ENCODE results near the gene ANKDD1A. TPM values are rescaled to one million over a fixed set of nuclear protein-coding genes. Genes with fewer than 3 reads are reported as not detected.

Gene ANKDD1A
- total RNA-seq, 4 donors from 2014 or later, result 1.3 to 2.8 (median 1.7) TPM

GRCh38 chr15:65006876-65007275 lies 95.2 kb downstream of the ANKDD1A start:
- intact Hi-C loops (cut with DNase I; ENCODE audit: low total_unique reads), result no loop called here
- H3K4me3 ChIP-seq (ENCODE audit: low read depth, poor library complexity, severe bottlenecking), result no peak overlapping the region
- TF ChIP-seq POLR2A (IDR thresholded peaks at IDR 0.05) (no peak), CTCF (IDR thresholded peaks at IDR 0.05) (no peak)
- peak in 1 of 2 donors; percentile 15 for DNase-seq (ENCODE audit: low spot score in 2 of 2)
- WGBS, 2 donors, result 64 to 72% methylated on average over 3 of the region's 3 CpGs

Other genes with a start within 250 kb of the ANKDD1A start
- gene RBPMS2, start 136.3 kb upstream of the ANKDD1A start, total RNA-seq, result 1 to 10 TPM in 2 of 4 donors, under 1 TPM in 1, not detected in 1; 0.15 to 1.8 (median 1.1) TPM
- 1 to 10 TPM in 3 of 4 donors, under 1 TPM in 1; 0.25 to 2.5 (median 1.7) TPM for gene PIF1, start 86.3 kb upstream of the ANKDD1A start, total RNA-seq
- gene PLEKHO2, start 70.0 kb upstream of the ANKDD1A start, total RNA-seq, result 10 to 100 TPM in 1 of 4 donors, 1 to 10 TPM in 3; 5.7 to 15.6 (median 7.3) TPM
- 10 to 100 TPM; 54.3 to 93.1 (median 76.6) TPM for gene SPG21, start 78.0 kb downstream of the ANKDD1A start, total RNA-seq
- 10 to 100 TPM; 12.3 to 21.9 (median 15.0) TPM for gene MTFMT, start 117.7 kb downstream of the ANKDD1A start, total RNA-seq
- gene SLC51B, start 133.5 kb downstream of the ANKDD1A start, total RNA-seq, result under 1 TPM in 1 of 4 donors, not detected in 3; 0.65 TPM
- 10 to 100 TPM in 1 of 4 donors, 1 to 10 TPM in 3; 1.7 to 18.9 (median 7.7) TPM for gene RASL12, start 156.1 kb downstream of the ANKDD1A start, total RNA-seq
- gene KBTBD13, start 164.8 kb downstream of the ANKDD1A start, total RNA-seq, result not detected
- gene UBAP1L, start 203.3 kb downstream of the ANKDD1A start, total RNA-seq, result 1 to 10 TPM; 1.7 to 3.3 (median 3.0) TPM
- 10 to 100 TPM; 21.0 to 33.5 (median 27.0) TPM for gene PDCD7, start 221.9 kb downstream of the ANKDD1A start, total RNA-seq

Data from lower leg skin (tissue), 4 donors.